NK-92 treated with Interleukin-12 subunit alpha and Interleukin-12 subunit beta, amount 100 ng/mL, for 24 hours (cell line): ENCODE results near the gene HENMT1.
"Not testable (repeated sequence)": the region's sequence is repeated elsewhere in the genome, so short reads cannot be mapped to it uniquely, and the experiment has no call there.

Source experiments
- DNase-seq: peaks from one replicate; lab custom pipeline; 2025; lab: John Stamatoyannopoulos, UW

The HENMT1 gene

GRCh38 chr1:108661030-108661609 lies at the start of gene HENMT1:
TSS of gene HENMT1 (minus strand) at chr1:108661093. CDS start at chr1:108659884, 1,209 bp downstream.
- DNase-seq = peak; percentile 80

DNA sequence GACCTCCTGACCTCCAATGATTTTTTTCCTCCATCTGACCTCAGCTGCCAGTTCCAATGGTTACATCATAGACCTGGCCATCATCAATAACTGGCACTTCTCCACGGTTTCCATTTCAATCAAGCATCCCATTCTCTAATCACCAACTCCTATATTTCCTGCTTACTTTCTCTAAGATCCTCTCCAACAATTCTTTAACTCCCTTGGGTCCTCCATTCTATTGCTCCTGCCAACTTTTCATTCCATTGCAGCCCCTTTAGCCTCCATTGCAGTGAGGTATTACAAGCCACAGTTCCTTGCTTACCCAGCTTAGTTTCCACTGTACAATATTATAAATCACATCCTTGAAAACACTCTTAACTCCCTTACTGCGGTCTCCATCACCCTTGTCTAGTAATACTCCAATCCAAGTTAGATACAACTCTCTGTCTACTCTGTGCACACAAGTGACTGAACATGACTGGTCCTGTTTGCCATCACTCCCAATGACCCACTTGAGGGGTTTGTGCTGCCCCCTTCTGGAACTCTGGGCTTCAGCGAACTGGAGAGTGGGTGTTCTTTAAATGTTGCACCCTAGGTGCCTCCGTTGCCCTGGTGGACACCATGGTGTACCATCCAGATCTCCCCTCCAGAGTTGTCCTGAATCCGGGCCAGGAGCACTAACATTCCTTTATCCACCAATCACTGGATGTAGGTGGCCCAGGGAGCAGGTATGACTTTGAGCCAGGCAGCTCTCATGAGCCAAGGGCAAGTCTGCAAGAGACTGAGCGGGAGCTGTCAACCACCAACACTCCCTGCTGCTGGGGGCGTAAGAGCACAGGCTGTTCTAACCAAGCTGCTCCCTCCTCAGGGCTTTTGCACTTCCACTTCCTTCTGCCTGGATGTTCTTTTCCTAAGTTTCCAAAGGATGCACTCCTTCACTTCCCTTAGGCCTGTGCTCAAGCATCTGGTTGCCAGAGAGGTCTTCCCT lies 48.1 kb upstream of the HENMT1 start:
- no peak for DNase-seq

DNA sequence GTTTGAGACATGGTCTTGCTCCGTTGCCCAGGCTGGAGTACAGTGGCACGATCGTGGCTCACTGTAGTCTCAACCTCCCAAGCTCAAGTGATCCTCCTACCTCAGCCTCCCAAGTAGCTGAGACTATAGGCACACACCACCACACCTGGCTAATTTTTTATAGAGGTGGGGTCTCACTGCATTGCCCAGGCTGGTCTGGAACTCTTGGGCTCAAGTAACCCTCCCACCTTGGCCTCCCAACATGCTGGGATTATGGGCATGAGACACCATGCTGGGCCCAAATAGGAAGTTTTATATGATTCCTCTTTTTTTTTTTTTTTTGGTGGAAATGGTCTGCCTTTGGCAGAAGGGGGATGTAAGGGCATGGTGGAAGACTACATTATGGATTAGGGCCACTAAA lies 45.8 kb upstream of the HENMT1 start:
- DNase-seq = no peak

DNA sequence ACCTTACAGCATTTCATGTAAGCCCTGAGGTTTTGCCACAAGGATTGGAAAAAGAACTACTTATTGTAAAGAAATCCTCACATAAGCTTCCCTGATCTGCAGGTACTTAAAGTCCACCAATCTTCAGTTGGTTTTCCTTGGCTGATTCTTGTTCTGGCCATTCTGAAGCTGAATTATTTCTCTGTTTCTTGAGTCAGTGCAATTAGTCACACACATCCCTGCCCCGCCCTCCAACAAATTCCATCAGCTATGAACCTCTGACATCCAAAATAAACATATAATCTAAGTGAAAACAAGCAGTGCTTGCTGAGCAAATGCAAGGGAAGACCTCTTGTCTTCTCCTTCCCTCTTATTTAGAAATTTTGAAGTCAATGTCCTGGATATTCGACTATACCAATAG lies 43.6 kb upstream of the HENMT1 start:
- DNase-seq = no peak

- no peak for DNase-seq
Observed at GRCh38 chr1:108703939-108704338, 43.0 kb upstream of the HENMT1 start.

DNA sequence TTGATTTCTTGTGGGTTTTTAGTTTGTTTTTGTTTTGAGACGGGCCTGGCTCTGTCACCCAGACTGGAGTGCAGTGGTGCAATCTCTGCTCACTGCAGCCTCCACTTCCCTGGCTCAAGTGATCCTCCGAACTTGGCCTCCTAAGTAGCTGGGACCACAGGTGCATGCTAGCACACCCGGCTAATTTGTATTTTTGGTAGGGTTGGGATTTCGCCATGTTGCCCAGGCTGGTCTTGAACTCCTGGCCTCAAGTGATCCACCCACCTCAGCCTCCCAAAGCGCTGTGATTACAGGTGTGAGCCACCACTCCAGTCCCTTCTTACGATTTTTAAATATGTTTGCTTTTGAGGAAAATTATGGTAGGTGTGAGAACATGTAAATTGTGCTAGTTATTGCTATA lies 41.2 kb upstream of the HENMT1 start:
- DNase-seq = not testable (repeated sequence)

GRCh38 chr1:108701176-108701849 lies 40.4 kb upstream of the HENMT1 start:
- no peak for DNase-seq

DNA sequence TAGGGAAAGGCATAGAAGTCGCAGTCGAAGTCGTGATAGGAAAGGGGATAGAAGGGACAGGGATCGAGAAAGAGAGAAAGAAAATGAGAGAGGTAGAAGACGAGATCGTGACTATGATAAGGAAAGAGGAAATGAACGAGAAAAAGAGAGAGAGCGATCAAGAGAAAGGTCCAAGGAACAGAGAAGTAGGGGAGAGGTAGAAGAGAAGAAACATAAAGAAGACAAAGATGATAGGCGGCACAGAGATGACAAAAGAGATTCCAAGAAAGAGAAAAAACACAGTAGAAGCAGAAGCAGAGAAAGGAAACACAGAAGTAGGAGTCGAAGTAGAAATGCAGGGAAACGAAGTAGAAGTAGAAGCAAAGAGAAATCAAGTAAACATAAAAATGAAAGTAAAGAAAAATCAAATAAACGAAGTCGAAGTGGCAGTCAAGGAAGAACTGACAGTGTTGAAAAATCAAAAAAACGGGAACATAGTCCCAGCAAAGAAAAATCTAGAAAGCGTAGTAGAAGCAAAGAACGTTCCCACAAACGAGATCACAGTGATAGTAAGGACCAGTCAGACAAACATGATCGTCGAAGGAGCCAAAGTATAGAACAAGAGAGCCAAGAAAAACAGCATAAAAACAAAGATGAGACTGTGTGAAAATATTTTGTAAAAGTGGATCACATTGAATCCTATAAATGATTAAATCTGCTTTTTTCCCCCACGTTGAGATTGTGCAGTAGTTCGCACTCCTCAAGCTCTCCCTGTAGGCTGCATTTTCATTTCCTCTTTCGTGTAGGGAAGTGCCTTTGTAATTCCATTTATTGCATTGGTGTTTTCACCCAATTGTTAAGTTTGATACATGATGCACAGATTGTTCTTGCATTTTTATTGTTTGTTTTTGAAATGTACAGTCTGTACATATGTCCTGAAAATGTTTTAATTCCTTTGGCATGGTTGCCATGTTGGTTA lies 38.8 kb upstream of the HENMT1 start:
- DNase-seq = no peak

GRCh38 chr1:108695535-108695934 lies 34.6 kb upstream of the HENMT1 start:
- DNase-seq = no peak

DNA sequence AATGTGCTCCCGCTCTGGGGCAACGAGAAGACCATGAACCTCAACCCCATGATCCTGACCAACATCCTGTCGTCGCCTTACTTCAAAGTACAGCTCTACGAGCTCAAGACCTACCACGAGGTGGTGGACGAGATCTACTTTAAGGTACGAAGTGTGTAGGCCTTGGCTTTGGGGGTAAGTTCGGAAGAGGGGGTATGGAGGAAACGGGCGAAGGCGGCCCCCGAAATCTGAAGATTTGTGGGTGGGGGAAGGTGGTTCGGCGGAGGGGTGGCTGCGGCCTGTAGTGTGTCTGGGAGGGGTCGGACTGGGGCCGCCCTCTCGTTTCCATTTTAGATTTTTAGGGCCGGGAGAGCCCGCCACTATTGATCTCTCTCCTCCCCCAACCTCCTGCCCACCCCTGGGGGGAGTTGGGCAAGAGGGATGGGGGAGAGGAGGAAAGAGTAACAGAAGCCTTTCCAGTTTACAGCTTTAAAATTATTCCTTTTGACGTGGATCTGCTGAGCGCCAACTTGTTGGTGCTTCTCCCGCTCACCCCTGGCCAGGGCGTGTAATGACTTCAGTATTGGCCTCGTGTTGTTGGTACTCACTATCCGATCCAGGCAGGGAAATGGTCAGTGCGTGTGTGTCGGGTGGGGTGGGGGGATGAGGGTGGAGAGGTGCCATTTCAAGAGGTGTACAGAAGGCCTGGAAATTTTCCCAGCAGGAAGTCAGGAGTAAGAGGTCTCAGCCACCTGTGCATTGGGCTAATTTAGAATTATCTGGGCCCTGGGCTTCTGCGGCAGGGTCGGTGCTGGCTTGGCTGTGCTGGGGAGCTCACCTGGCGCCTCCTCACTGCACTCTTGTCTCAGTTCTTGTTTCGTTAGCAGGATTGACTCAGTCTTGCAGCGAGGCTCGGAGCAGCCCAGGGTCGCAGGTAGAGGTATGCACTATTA lies 32.1 kb upstream of the HENMT1 start:
- peak; percentile 63 for DNase-seq

- DNase-seq = peak; percentile 89
Observed at GRCh38 chr1:108691942-108692723, 31.2 kb upstream of the HENMT1 start, which contains the start of gene PRPF38B. TSS of gene PRPF38B (plus strand) at chr1:108692310. CDS start at chr1:108692592, 282 bp downstream.

DNA sequence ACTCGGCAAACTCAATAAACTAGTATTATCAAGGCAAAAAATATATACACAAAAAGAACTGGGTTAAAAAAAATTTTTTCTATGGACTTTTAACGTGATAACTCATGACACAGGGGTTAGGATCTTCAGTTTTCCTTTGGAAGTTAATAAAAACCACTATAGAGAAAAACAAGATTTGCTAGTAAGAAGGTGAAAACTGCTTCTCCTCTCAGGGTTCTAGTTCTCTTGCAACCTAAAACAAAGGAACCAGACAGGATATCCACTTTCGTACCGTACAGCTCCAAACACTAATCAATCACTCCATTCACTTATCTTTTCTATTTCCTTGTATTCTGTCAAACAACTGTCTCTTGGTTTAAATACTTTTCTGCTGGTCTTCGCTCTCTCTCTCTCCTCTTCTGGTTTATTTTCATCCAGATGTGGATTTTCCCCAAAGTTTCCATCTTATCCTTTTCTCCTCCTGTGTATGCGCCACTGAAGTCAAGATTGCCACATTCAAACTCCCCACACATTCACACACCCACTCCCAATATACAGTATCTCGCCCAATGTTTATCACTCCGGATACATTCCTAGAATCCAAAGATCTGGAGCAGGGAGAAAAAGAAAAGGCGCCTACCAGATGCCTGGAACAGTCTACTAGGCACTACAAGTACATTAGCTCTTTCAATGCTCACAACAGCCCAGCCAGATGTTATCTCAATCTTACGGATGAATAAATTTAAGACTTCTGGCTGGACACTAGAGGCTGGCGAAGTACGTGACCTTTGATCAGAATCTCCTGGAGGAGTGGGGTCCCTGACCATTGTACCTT lies 30.4 kb upstream of the HENMT1 start:
- no peak for DNase-seq

DNA sequence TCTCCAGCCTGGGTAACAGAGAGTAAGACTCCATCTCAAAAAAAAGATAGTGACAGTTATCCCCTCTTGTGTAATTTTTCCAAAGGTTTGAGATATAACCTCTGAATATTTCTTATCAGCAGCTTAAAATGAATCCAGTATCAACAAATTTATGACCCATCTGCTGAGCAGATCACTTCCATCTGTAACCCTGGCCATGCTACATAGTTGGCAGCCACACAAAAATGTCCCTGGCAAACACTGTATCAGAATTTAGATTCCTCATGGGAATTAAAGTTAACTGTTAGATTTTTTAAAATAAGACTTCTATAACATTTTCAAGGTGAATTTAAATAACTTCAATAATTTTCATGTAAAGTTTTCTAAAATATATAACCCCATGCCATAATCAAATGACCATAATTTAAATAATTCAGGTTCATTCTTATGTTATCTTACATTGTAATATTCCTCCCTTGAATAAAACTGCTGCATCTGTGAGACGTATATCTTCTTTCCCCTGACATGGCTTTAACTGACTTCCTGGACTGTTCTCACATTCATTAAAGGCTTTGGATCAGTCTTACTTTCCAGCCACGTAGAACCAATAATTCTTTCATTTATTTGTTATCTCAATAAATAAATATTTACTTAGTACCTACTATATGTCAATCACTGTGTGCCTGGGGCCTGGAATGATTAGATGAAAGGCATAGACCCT lies 25.9 kb upstream of the HENMT1 start:
- DNase-seq = no peak

DNA sequence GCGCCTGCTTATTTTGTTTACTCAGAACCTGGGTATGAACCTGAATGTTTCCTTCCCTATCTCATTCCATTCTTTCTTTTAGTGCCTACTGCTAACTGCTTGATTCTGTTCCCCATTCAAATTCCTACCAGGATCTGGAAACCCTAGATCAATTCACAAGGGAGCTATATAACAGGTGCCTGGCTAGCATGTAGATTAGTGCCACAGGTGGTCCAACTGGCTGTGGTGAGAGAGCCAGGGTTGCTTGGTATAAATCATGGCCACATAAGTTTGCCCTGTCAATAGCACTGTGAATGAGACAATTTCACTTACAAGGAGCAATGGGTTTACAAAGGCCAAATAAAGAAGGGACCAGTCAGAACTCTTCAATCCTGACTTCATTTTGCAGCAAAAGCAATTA lies 24.6 kb upstream of the HENMT1 start:
- no peak for DNase-seq

GRCh38 chr1:108681701-108682100 lies 20.8 kb upstream of the HENMT1 start:
- DNase-seq = not testable (repeated sequence)

DNA sequence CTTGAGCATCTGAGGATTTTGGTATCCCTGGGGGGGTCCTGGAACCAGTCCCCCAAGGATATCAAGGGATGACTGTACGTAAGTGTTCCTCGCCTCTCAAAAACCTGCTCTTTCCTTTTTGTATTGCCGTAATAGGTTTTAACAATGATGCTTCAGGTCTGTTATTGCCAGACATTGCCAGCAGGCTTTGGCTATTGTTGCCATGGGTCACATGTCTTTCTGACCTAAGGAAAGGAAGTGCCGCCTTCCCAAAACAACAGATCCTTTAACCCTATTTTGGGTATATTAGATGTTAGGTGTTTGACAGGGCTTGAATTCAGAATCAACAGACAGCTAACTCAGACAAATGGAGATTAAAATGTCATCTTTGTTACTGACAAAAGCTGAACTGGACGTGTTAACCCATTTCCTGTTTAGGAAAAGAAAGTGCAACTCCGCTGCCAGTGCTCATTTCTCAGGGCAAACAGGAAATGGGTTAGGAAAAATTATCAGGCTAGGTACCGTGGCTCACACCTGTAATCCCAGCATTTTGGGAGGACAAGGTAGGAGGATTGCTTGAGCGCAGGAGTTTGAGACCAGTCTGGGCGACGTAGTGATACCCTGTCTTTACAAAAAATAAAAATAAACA lies 18.8 kb upstream of the HENMT1 start:
- no peak for DNase-seq

GRCh38 chr1:108678706-108679105 lies 17.8 kb upstream of the HENMT1 start:
- no peak for DNase-seq

DNA sequence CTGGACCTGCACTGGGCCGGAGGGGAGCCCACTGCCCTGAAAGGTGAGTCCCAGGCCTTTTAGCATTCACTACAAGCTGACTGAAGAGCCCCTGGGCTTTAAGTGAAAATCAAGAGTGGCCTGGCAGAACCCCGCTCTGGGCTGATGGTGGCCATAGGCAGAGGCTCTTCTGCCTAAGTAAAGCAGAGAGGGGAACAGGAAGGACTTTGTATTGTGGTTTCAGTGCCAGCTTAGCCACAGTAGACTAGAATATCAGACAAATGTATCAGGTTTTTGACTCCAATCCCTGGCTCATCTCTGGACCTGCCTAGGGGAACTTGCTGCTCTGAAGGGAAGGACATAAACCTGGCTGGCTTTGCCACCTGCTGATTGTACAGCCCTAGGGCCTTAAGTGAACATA lies 10.2 kb upstream of the HENMT1 start:
- no peak for DNase-seq
